H1 (cell line): ENCODE results near the gene SHISA8. TPM values are rescaled to one million over a fixed set of nuclear protein-coding genes. Genes with fewer than 3 reads are reported as not detected.

Experiments
- BACH1 ChIP-seq: IDR thresholded peaks from 2 replicates; pipeline ENCODE4 v1.6.1; 2012; ENCODE audit warnings: low read length, improper control_type of control experiment
- CREB1 ChIP-seq: IDR thresholded peaks from 2 replicates; pipeline ENCODE4 v1.6.1; 2012; ENCODE audit warnings: inconsistent platforms
- SP1 ChIP-seq: IDR thresholded peaks from 2 replicates; pipeline ENCODE4 v1.6.1; 2011; ENCODE audit warnings: low read depth, low read length
- polyA plus RNA-seq, 7 experiments: library from polyadenylated mRNA; depleted of rRNA in 3 of 7; stranded (reverse) in 5 of 7; unstranded in 2 of 7; fragments of >200 nt in 5 of 7; fragments of 200-250 nt in 2 of 7; gene quantifications; 1 replicate in 5 of 7; 2 replicates in 1 of 7; 4 replicates in 1 of 7; pipeline versions ENCODE4 v1.2.1 to v1.2.3, GENCODE V29; 2011 to 2013; ENCODE audit warnings: missing spikeins in 2 of 7, mixed read lengths in 2 of 7
- total RNA-seq: library from RNA; stranded (reverse); fragmentation: NEBNext Ultra II Directional; extraction: Animal tissue kit (Norgen Biotek cat#: 25700); gene quantifications from 2 replicates; pipeline ENCODE4 v1.2.1, GENCODE V29; 2021
- TF ChIP-seq, protein P1 (sequence below): fragments of 300-600 bp; sonication (generic); IDR thresholded peaks from 2 replicates; pipeline ENCODE4 v1.7.1; 2012; ENCODE audit warnings: low read length, moderate library complexity, mild to moderate bottlenecking, inconsistent platforms; ENCODE audit not compliant: insufficient replicate concordance

The SHISA8 gene
- total and polyA plus RNA-seq, 2 of the 8 experiments (the other 6 are each of a cell fraction or from before 2014, with no cell fraction given), result 0.14 to 0.89 TPM

DNA sequence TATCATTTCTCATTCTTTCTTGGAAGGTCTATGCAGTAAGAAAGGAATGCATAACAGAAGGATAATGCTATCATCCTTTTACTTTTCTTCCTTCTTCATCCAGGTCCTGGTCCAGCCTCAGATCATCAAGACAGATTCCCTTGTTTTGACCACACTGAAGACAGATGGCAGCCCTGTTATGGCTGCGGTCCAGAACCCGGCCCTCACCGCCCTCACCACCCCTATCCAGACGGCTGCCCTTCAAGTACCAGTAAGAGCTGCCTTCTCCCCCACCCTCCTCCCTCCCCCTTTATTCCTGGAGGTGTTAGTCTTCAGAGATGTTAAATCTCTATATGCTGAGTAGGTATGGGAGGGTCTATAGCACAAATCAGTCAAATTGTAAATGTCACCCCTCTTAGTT is 44.1 kb downstream of the SHISA8 start (continued):
- no peak for TF ChIP-seq SP1
- no peak for TF ChIP-seq CREB1
- TF ChIP-seq BACH1, result no peak
- TF ChIP-seq, protein P1, sequence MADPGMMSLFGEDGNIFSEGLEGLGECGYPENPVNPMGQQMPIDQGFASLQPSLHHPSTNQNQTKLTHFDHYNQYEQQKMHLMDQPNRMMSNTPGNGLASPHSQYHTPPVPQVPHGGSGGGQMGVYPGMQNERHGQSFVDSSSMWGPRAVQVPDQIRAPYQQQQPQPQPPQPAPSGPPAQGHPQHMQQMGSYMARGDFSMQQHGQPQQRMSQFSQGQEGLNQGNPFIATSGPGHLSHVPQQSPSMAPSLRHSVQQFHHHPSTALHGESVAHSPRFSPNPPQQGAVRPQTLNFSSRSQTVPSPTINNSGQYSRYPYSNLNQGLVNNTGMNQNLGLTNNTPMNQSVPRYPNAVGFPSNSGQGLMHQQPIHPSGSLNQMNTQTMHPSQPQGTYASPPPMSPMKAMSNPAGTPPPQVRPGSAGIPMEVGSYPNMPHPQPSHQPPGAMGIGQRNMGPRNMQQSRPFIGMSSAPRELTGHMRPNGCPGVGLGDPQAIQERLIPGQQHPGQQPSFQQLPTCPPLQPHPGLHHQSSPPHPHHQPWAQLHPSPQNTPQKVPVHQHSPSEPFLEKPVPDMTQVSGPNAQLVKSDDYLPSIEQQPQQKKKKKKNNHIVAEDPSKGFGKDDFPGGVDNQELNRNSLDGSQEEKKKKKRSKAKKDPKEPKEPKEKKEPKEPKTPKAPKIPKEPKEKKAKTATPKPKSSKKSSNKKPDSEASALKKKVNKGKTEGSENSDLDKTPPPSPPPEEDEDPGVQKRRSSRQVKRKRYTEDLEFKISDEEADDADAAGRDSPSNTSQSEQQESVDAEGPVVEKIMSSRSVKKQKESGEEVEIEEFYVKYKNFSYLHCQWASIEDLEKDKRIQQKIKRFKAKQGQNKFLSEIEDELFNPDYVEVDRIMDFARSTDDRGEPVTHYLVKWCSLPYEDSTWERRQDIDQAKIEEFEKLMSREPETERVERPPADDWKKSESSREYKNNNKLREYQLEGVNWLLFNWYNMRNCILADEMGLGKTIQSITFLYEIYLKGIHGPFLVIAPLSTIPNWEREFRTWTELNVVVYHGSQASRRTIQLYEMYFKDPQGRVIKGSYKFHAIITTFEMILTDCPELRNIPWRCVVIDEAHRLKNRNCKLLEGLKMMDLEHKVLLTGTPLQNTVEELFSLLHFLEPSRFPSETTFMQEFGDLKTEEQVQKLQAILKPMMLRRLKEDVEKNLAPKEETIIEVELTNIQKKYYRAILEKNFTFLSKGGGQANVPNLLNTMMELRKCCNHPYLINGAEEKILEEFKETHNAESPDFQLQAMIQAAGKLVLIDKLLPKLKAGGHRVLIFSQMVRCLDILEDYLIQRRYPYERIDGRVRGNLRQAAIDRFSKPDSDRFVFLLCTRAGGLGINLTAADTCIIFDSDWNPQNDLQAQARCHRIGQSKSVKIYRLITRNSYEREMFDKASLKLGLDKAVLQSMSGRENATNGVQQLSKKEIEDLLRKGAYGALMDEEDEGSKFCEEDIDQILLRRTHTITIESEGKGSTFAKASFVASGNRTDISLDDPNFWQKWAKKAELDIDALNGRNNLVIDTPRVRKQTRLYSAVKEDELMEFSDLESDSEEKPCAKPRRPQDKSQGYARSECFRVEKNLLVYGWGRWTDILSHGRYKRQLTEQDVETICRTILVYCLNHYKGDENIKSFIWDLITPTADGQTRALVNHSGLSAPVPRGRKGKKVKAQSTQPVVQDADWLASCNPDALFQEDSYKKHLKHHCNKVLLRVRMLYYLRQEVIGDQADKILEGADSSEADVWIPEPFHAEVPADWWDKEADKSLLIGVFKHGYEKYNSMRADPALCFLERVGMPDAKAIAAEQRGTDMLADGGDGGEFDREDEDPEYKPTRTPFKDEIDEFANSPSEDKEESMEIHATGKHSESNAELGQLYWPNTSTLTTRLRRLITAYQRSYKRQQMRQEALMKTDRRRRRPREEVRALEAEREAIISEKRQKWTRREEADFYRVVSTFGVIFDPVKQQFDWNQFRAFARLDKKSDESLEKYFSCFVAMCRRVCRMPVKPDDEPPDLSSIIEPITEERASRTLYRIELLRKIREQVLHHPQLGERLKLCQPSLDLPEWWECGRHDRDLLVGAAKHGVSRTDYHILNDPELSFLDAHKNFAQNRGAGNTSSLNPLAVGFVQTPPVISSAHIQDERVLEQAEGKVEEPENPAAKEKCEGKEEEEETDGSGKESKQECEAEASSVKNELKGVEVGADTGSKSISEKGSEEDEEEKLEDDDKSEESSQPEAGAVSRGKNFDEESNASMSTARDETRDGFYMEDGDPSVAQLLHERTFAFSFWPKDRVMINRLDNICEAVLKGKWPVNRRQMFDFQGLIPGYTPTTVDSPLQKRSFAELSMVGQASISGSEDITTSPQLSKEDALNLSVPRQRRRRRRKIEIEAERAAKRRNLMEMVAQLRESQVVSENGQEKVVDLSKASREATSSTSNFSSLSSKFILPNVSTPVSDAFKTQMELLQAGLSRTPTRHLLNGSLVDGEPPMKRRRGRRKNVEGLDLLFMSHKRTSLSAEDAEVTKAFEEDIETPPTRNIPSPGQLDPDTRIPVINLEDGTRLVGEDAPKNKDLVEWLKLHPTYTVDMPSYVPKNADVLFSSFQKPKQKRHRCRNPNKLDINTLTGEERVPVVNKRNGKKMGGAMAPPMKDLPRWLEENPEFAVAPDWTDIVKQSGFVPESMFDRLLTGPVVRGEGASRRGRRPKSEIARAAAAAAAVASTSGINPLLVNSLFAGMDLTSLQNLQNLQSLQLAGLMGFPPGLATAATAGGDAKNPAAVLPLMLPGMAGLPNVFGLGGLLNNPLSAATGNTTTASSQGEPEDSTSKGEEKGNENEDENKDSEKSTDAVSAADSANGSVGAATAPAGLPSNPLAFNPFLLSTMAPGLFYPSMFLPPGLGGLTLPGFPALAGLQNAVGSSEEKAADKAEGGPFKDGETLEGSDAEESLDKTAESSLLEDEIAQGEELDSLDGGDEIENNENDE, result no peak
